Neural crest cell (in vitro differentiated cells): Measurements from ENCODE around the gene MAP3K10. TPM values are rescaled to one million over a fixed set of nuclear protein-coding genes. Genes with fewer than 3 reads are reported as not detected.

Experiments
- DNase-seq: peaks from one replicate; pipeline ENCODE4 v3.0.0; 2021; ENCODE audit warnings: low read depth, mixed read lengths, low spot score
- H3K27ac Mint-ChIP-seq: one replicate; pipeline ENCODE4 v1.8.0; 2021; ENCODE audit warnings: mild to moderate bottlenecking, mixed read lengths; ENCODE audit not compliant: unreplicated experiment
- H3K27me3 Mint-ChIP-seq: 2 replicates; pipeline ENCODE4 v1.8.0; 2021; ENCODE audit warnings: low read depth, mild to moderate bottlenecking, mixed read lengths
- H3K36me3 Mint-ChIP-seq: 2 replicates; pipeline ENCODE4 v1.8.0; 2021; ENCODE audit warnings: low read depth, mild to moderate bottlenecking, mixed read lengths
- H3K4me1 Mint-ChIP-seq: 2 replicates; pipeline ENCODE4 v1.8.0; 2021; ENCODE audit warnings: mixed read lengths
- H3K4me3 Mint-ChIP-seq: one replicate; pipeline ENCODE4 v1.8.0; 2021; ENCODE audit warnings: mild to moderate bottlenecking, mixed read lengths
- H3K9me3 Mint-ChIP-seq: 2 replicates; pipeline ENCODE4 v1.8.0; 2021; ENCODE audit warnings: mixed read lengths
- total RNA-seq: library from RNA; stranded (reverse); gene quantifications from 2 replicates; pipeline ENCODE4 v1.2.1, GENCODE V29; 2021
- TF ChIP-seq, protein P1 (sequence below): fragments of 200-600 bp; sonication (generic); conservative IDR thresholded peaks from 2 replicates; pipeline ENCODE4 v1.5.0; 2021; ENCODE audit warnings: antibody characterized with exemption, mild to moderate bottlenecking

Gene MAP3K10
- total RNA-seq, 1 donor from 2014 or later, result 34.2 TPM

DNA sequence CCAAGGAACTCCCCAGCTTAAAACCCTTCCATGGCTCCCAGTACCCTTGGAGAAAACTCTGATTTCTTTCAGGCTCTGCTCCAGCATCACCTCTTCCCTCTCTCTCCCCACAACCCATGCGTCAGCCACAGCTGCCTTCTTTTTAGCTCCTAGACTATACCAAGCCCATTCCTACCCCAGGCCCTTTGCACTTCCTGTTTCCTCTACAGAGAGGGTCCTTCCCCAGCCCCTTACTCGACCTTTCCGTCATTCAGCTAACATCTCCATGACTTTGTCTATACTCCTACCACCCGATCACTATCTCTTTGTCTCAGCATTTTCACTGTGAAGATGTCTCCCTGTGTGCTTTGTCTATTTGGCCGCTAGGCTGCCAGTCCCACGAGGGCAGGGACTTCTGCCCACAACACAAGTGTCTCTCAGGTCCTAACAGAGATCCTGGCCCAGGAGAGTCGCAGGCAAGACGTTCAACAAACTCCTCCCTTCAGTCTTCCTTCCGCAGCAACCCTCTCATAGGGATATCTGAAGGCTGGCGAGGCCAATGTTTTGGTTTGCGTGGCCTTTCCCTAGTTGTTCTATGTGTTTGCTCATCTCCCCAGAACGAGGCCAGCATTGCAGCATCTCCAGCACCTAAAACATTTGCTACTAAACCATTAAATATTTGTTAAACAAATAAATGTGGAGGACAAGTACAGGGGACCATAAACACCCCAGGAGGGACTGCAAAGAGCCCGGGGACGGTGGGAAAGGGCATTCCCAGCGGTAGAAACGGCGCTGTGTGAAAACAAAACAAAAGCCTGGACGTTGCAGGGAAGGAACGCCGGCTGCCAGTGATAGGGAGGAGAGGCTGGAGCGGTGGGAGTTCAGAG lies 34.4 kb downstream of the MAP3K10 start:
- Mint-ChIP-seq H3K4me1 (peaks cover 18% of the 10 kb centered on the region), H3K36me3 (peaks cover 3% of the 10 kb centered on the region), H3K4me3 (peak overlapping the region; percentile 11), H3K27ac (no peak overlapping the region), H3K9me3 (peaks cover 8% of the 10 kb centered on the region), H3K27me3 (peaks cover 65% of the 10 kb centered on the region)
- no peak for DNase-seq
- TF ChIP-seq, protein P1, sequence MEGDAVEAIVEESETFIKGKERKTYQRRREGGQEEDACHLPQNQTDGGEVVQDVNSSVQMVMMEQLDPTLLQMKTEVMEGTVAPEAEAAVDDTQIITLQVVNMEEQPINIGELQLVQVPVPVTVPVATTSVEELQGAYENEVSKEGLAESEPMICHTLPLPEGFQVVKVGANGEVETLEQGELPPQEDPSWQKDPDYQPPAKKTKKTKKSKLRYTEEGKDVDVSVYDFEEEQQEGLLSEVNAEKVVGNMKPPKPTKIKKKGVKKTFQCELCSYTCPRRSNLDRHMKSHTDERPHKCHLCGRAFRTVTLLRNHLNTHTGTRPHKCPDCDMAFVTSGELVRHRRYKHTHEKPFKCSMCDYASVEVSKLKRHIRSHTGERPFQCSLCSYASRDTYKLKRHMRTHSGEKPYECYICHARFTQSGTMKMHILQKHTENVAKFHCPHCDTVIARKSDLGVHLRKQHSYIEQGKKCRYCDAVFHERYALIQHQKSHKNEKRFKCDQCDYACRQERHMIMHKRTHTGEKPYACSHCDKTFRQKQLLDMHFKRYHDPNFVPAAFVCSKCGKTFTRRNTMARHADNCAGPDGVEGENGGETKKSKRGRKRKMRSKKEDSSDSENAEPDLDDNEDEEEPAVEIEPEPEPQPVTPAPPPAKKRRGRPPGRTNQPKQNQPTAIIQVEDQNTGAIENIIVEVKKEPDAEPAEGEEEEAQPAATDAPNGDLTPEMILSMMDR, result no peak

DNA sequence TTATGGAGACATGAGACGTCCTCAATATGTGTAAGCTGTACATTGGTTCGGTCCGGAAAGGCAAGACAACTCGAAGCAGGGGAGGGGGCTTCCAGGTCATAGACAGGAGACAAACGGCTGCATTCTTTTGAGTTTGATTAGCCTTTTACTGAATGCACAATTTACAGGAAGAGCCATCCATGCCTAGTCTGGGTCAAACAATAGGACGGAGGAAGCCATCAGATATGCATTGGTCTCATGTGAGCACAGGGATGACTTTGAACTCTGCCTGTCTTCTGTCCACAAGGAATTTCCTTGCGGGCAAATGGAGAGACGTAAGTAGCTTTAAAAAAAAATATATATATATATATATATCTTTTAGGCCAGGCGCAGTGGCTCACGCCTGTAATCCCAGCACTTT lies 37.1 kb downstream of the MAP3K10 start:
- Mint-ChIP-seq H3K27me3 (peaks cover 44% of the 10 kb centered on the region), H3K4me3 (no peak overlapping the region), H3K36me3 (no peaks in the 10 kb centered on the region), H3K4me1 (peaks cover 32% of the 10 kb centered on the region), H3K27ac (no peak overlapping the region), H3K9me3 (peaks cover 4% of the 10 kb centered on the region)
- TF ChIP-seq, protein P1, result no peak
- no peak for DNase-seq

DNA sequence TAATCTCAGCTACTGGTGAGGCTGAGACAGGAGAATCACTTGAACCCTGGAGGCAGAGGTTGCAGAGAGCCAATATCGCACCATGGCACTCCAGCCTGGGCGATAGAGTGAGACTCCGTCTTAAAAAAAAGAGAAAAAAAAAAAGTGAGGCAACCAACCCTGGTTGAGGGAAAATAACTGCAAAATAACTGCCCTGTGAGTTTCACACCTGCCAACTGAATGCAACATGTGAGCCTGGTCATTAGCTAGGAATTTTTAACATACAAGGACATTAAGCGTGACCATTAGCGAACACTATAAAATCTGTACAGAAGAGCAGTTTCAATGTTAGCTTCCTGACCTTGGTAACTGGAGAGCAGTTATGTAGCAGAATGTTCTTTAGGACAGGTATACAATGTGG lies 37.6 kb downstream of the MAP3K10 start:
- H3K27ac Mint-ChIP-seq, result no peak overlapping the region
- peaks cover 4% of the 10 kb centered on the region for H3K9me3 Mint-ChIP-seq
- DNase-seq, result no peak
- peaks cover 32% of the 10 kb centered on the region for H3K4me1 Mint-ChIP-seq
- TF ChIP-seq, protein P1, result no peak
- no peak overlapping the region for H3K4me3 Mint-ChIP-seq
- no peaks in the 10 kb centered on the region for H3K36me3 Mint-ChIP-seq
- H3K27me3 Mint-ChIP-seq, result peaks cover 39% of the 10 kb centered on the region

DNA sequence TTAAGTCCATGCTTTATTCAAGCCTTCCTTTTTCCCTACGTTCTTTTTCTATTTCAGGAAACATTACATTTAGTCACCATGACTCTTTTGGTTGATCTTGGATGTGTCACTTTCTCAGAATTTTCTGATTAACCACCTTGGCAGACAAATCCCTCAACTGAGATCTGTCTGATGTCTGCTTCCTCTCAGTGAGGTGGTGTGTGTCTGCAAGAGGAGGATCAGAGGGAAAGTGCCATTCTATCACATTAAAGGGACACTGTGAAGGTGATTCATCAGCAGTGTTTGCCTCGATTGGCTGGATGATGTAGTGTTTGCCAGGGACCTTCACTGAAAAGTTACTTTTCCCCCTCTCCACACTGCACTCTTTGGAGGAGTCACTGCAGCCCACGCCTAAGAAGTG lies 38.3 kb downstream of the MAP3K10 start:
- no peak for DNase-seq
- Mint-ChIP-seq H3K9me3 (peaks cover 4% of the 10 kb centered on the region), H3K27ac (no peak overlapping the region), H3K36me3 (no peaks in the 10 kb centered on the region), H3K27me3 (peaks cover 32% of the 10 kb centered on the region), H3K4me3 (no peak overlapping the region), H3K4me1 (peaks cover 32% of the 10 kb centered on the region)
- TF ChIP-seq, protein P1, result no peak

DNA sequence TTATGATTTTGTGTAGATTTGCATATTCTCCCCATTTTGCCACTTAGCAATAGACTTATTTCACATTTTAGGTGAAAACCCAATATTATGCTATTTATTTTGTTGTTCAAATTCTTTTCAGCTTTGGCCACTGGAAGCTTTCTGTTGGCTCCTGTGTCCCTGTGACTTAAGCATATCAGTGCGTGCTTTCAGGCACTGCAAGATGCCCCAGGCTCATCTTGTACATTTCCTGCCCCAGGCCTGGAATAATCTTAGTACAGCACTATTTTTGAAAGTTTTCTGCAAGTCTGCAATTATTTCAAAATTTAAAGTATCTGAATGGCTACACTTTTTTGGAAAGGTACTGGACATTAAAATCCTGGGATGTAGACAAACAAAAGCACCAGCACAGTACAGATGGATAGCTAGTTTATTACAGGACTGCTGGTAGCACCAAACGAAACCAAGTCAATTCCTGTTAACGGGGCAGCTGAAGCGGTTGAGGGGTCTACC lies 38.7 kb downstream of the MAP3K10 start:
- H3K4me3 Mint-ChIP-seq, result no peak overlapping the region
- H3K27ac Mint-ChIP-seq, result no peak overlapping the region
- H3K36me3 Mint-ChIP-seq, result no peaks in the 10 kb centered on the region
- H3K4me1 Mint-ChIP-seq, result peaks cover 32% of the 10 kb centered on the region
- peaks cover 4% of the 10 kb centered on the region for H3K9me3 Mint-ChIP-seq
- peaks cover 27% of the 10 kb centered on the region for H3K27me3 Mint-ChIP-seq
- TF ChIP-seq, protein P1, result no peak
- DNase-seq, result no peak
